HEK293 (cell line): ENCODE data around the gene CRAT.

ENCODE experiments used
- ATF2 ChIP-seq: fragments of 450-650 bp; formaldehyde crosslinking; IDR thresholded peaks from 2 replicates; pipeline ENCODE4 v1.5.1; 2016; ENCODE audit warnings: missing biosample characterization, missing genetic modification characterization, low read depth
- CTCF ChIP-seq: fragments of 450-650 bp; formaldehyde crosslinking; IDR thresholded peaks from 2 replicates; pipeline ENCODE4 v1.5.1; 2016; ENCODE audit warnings: missing biosample characterization, missing genetic modification characterization
- KLF1 ChIP-seq: fragments of 450-650 bp; formaldehyde crosslinking; IDR thresholded peaks from 2 replicates; pipeline ENCODE4 v1.5.1; 2016; ENCODE audit warnings: missing biosample characterization, missing genetic modification characterization
- KLF10 ChIP-seq: fragments of 450-650 bp; IDR thresholded peaks from 2 replicates; pipeline ENCODE4 v1.5.1; 2018; ENCODE audit warnings: missing biosample characterization, mild to moderate bottlenecking, missing genetic modification characterization
- MYNN ChIP-seq: fragments of 450-650 bp; formaldehyde crosslinking; IDR thresholded peaks from 2 replicates; pipeline ENCODE4 v1.5.1; 2016; ENCODE audit warnings: missing biosample characterization, missing genetic modification characterization, borderline replicate concordance
- WT1 ChIP-seq: fragments of 450-650 bp; formaldehyde crosslinking; IDR thresholded peaks from 2 replicates; pipeline ENCODE4 v1.5.1; 2016; ENCODE audit warnings: missing biosample characterization, missing genetic modification characterization
- ZNF10 ChIP-seq: fragments of 450-650 bp; formaldehyde crosslinking; IDR thresholded peaks from 2 replicates; pipeline ENCODE4 v1.5.1; 2017; ENCODE audit warnings: missing biosample characterization, missing genetic modification characterization
- ZNF37A ChIP-seq: fragments of 450-650 bp; IDR thresholded peaks from 2 replicates; pipeline ENCODE4 v1.5.1; 2018; ENCODE audit warnings: missing biosample characterization, missing genetic modification characterization
- ZNF639 ChIP-seq: fragments of 450-650 bp; formaldehyde crosslinking; IDR thresholded peaks from 2 replicates; pipeline ENCODE4 v1.5.1; 2016; ENCODE audit warnings: missing biosample characterization, missing genetic modification characterization
- ZNF654 ChIP-seq: fragments of 450-650 bp; formaldehyde crosslinking; IDR thresholded peaks from 2 replicates; pipeline ENCODE4 v1.5.1; 2016; ENCODE audit warnings: low read depth, missing biosample characterization, missing genetic modification characterization

GRCh38 chr9:129078691-129079503, 31.7 kb downstream of the CRAT start:
- TF ChIP-seq ZNF654 (tag by site-specific recombination) (no peak), WT1 (peak; percentile 26; the same call in 1 of the 2 replicates), ATF2 (tag by site-specific recombination) (no peak), ZNF639 (tag by site-specific recombination) (no peak), CTCF (tag by site-specific recombination) (no peak), ZNF37A (tag by site-specific recombination) (no peak), ZNF10 (no peak), MYNN (tag by site-specific recombination) (no peak), KLF10 (no peak), KLF1 (tag by site-specific recombination) (no peak)
